Prostate gland (tissue), 2 donors: ENCODE measurements around the gene TMEM271.

Experiments
- POLR2A ChIP-seq: fragments of 450-650 bp; IDR thresholded peaks from one replicate; pipeline ENCODE4 v1.6.1; 2016; ENCODE audit warnings: antibody characterized with exemption, mild to moderate bottlenecking
- TF ChIP-seq, protein P1 (sequence below), 4 experiments: fragments of 200-600 bp in 2 of 4; fragments of 450-650 bp in 2 of 4; sonication (generic) in 2 of 4; IDR thresholded peaks; 1 replicate in 3 of 4; 2 replicates in 1 of 4; pipeline ENCODE4 v1.5.1; 2016 to 2019; ENCODE audit warnings: antibody characterized with exemption in 4 of 4, mild to moderate bottlenecking in 2 of 4, moderate library complexity in 2 of 4

GRCh38 chr4:535924-536281, 40.2 kb downstream of the TMEM271 start:
- TF ChIP-seq, protein P1, sequence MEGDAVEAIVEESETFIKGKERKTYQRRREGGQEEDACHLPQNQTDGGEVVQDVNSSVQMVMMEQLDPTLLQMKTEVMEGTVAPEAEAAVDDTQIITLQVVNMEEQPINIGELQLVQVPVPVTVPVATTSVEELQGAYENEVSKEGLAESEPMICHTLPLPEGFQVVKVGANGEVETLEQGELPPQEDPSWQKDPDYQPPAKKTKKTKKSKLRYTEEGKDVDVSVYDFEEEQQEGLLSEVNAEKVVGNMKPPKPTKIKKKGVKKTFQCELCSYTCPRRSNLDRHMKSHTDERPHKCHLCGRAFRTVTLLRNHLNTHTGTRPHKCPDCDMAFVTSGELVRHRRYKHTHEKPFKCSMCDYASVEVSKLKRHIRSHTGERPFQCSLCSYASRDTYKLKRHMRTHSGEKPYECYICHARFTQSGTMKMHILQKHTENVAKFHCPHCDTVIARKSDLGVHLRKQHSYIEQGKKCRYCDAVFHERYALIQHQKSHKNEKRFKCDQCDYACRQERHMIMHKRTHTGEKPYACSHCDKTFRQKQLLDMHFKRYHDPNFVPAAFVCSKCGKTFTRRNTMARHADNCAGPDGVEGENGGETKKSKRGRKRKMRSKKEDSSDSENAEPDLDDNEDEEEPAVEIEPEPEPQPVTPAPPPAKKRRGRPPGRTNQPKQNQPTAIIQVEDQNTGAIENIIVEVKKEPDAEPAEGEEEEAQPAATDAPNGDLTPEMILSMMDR (IDR thresholded peaks at IDR 0.05): no peak
- no peak for TF ChIP-seq POLR2A
